ENCODE measurements around the gene TRMT112.

DNA sequence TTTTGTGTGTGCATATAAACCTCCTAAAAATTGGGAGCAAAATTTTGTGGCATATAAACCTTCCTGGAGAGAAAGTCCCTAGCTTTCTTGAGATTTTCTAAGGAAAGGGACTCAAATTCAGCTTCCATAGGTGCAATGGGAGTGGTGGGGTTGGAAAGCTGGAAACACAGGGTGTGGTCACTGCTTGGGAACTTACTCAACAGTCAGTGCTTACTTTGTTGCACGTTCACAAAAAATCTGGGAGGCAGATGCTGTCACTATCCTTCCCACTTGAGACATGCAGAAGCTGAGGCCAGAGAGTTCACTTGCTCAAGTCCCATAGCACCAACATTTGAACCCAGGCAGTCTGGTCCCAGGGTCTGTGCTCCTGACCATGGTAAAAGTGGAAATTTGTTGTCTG is 21.1 kb downstream of the TRMT112 start:
- no peak for TF ChIP-seq POLR2AphosphoS5 (IDR thresholded peaks at IDR 0.05; ENCODE audit: low read depth, low read length)
- no peak for TF ChIP-seq POLR2A (IDR thresholded peaks at IDR 0.05; ENCODE audit: low read depth, low read length)
- TF ChIP-seq TAF1 (IDR thresholded peaks at IDR 0.05; ENCODE audit: low read depth, low read length): no peak
